ENCODE results near the gene FOXL2. TPM values are rescaled to one million over a fixed set of nuclear protein-coding genes. Genes with fewer than 3 reads are reported as not detected.

The FOXL2 gene
- total RNA-seq, 1 donor from 2014 or later = not detected

DNA sequence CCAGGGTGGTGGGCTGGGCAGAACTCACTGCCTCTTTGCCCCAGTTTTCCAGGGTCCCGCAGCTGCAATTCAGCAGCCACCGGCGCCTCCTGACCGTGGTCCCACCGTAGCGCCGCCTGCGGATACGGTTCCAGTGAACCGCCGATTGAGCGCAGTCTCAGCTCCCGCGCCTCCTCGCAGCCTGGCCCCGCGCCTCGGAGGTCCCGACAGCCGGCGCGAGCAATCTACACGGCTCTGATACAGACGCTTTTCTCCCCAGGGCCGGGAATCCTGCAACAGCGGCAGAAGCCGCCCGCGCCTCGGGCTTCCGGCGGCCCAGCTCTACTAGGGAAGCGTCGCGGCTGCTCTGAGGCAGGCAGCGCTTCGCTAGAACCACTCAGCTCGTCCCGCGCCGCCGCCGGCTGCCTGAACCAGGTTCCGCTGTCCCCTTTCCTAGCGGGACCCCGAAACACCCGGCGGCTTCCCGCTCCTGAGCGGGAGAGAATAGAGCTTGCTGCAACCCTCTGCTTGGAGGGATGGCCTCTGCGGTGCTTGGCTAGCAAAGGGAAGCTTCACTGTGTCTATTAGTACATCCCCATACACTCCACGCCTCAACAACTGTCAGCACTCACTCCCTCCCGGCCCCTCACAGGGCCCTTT is 3.2 kb upstream of the FOXL2 start:
- peak; percentile 48 to 55 for ATAC-seq
- no peak for DNase-seq
- intact Hi-C loops (cut with DNase I) = no loop called here
- H3K4me1 ChIP-seq = peaks cover 32% of the 10 kb centered on the region
- H3K27me3 ChIP-seq (ENCODE audit: low read depth) = peaks cover 81% of the 10 kb centered on the region
- no peak overlapping the region for H3K27ac ChIP-seq
- TF ChIP-seq, protein P1, sequence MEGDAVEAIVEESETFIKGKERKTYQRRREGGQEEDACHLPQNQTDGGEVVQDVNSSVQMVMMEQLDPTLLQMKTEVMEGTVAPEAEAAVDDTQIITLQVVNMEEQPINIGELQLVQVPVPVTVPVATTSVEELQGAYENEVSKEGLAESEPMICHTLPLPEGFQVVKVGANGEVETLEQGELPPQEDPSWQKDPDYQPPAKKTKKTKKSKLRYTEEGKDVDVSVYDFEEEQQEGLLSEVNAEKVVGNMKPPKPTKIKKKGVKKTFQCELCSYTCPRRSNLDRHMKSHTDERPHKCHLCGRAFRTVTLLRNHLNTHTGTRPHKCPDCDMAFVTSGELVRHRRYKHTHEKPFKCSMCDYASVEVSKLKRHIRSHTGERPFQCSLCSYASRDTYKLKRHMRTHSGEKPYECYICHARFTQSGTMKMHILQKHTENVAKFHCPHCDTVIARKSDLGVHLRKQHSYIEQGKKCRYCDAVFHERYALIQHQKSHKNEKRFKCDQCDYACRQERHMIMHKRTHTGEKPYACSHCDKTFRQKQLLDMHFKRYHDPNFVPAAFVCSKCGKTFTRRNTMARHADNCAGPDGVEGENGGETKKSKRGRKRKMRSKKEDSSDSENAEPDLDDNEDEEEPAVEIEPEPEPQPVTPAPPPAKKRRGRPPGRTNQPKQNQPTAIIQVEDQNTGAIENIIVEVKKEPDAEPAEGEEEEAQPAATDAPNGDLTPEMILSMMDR (IDR thresholded peaks at IDR 0.05) = no peak
- H3K4me3 ChIP-seq = peak overlapping the region; percentile 28
- no peaks in the 10 kb centered on the region for H3K9me3 ChIP-seq
- H3K36me3 ChIP-seq = no peaks in the 10 kb centered on the region

DNA sequence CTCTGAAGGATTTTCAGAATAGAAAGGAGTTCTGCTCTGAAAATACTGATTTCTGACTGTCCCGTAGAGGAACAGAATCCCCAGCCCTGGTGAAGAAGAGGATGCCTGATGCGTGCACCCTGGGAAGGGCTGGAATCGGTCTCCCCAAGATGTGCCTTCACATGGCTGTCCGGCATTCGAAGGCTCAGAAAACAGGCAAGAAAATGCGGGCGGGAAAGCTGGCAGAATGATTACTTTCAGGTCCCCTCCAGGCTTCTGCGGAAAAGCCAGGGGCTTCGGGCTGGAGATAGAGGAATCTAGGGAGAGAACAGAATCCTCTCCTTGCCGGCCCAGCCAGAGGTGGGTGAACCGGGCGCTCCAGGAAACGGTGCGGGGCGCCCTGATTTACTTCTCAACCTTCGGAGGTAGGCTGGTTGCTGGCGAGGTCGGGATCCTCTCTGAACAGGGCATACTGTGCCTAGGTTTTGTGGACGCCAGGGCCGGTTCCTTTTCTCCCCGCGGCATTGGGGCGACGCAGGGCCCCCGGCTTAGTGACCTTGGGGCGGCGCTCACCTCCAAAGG is 2.6 kb upstream of the FOXL2 start:
- no peaks in the 10 kb centered on the region for H3K36me3 ChIP-seq
- no peaks in the 10 kb centered on the region for H3K9me3 ChIP-seq
- H3K4me1 ChIP-seq = peaks cover 38% of the 10 kb centered on the region
- no peak overlapping the region for H3K27ac ChIP-seq
- peaks cover 81% of the 10 kb centered on the region for H3K27me3 ChIP-seq (ENCODE audit: low read depth)
- intact Hi-C loops (cut with DNase I) = no loop called here
- no peak for DNase-seq
- ATAC-seq = no peak
- TF ChIP-seq, protein P1 (IDR thresholded peaks at IDR 0.05) = no peak
- peak overlapping the region; percentile 28 for H3K4me3 ChIP-seq

GRCh38 chr3:138949002-138949418 is 2.1 kb upstream of the FOXL2 start:
- intact Hi-C loops (cut with DNase I) = no loop called here
- TF ChIP-seq, protein P1 (IDR thresholded peaks at IDR 0.05) = no peak
- ATAC-seq (no peak), DNase-seq (no peak)
- Histone ChIP-seq H3K9me3 (no peaks in the 10 kb centered on the region), H3K27me3 (ENCODE audit: low read depth) (peaks cover 82% of the 10 kb centered on the region), H3K4me1 (peaks cover 43% of the 10 kb centered on the region), H3K4me3 (no peak overlapping the region), H3K36me3 (no peaks in the 10 kb centered on the region), H3K27ac (no peak overlapping the region)

DNA sequence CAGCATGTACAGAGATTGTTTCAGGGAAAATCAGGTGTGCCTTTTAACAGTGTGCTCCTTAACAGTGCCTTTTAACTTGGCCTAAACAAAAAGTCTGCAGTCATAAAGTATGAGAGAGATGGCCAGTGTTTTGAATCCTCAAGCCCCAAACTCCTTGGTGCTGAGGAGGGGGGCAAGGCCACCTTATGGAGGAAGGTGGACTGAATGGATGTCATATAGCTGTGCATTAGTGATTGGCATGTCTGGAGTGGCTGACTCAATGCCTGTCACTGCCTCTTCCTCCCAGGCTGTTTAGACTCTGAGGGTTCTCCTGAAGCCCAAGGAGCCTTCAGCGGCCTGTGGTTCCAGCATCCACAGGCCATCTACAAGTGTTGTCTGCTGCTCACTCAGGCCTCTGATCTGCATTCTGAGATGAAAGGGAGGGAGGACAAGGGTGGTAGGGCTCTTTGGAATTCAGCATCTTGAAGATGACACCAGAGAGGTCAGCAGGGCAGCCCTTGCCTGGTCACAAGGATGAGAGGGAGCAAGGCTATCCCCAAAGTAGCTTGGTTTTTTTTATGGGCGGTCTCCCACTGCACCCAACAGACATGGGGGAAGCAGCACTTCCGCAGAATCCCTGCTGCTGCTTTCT is 1.5 kb upstream of the FOXL2 start:
- H3K36me3 ChIP-seq = no peaks in the 10 kb centered on the region
- H3K4me3 ChIP-seq = no peak overlapping the region
- TF ChIP-seq, protein P1 (IDR thresholded peaks at IDR 0.05) = no peak
- no peak for DNase-seq
- no peak for ATAC-seq
- peaks cover 46% of the 10 kb centered on the region for H3K4me1 ChIP-seq
- H3K27ac ChIP-seq = no peak overlapping the region
- intact Hi-C loops (cut with DNase I) = no loop called here
- no peaks in the 10 kb centered on the region for H3K9me3 ChIP-seq
- peaks cover 84% of the 10 kb centered on the region for H3K27me3 ChIP-seq (ENCODE audit: low read depth)

DNA sequence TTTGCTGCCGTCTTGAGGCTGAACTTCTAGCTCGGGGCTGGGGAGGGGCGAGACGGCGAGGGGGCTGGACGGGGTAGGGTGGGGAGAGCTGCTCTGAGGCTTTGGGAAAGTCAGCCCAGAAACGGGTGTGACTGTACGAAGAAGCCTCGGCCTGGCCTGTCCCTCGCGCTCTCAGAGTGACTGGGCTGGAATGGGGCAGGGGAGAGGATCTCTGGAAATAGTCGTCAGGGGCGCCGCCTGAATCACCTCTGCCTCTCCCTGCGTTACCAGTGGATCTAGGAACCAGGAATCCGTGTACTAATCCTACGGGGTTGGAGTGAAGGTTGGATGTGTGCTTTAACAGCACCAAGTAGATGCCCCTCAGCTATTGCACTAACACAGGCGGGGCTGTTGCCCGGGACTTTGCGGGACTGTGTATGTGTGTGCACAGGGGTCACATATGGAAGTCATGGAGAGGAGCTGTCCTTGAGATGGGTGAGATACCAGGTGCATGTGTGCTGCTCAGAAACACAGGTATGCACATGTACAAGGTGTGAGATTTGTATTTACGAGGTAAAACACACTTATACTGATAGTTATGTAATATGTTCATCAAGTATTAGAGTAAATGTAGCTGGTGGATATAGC is 671 bp upstream of the FOXL2 start:
- Histone ChIP-seq H3K4me1 (peaks cover 46% of the 10 kb centered on the region), H3K9me3 (no peaks in the 10 kb centered on the region), H3K27ac (no peak overlapping the region), H3K4me3 (peak overlapping the region; percentile 41), H3K27me3 (ENCODE audit: low read depth) (peaks cover 93% of the 10 kb centered on the region), H3K36me3 (no peaks in the 10 kb centered on the region)
- intact Hi-C loops (cut with DNase I) = no loop called here
- ATAC-seq (no peak), DNase-seq (no peak)
- TF ChIP-seq, protein P1 (IDR thresholded peaks at IDR 0.05) = no peak

Data from lower lobe of right lung (tissue), 2 donors.